Measurements from ENCODE around the gene EXOC3L1.

The EXOC3L1 gene

GRCh38 chr16:67226804-67227566 lies 37.0 kb upstream of the EXOC3L1 start, which contains the start of gene TMEM208:
Gene TMEM208, plus strand, starts transcription at chr16:67227130. Its CDS starts 89 bp downstream, at chr16:67227219.
- ChIA-PET POLR2A (interaction anchor here (0.5 to 10.0 kb wide), 16 partner anchors 9 to 209 kb away, joined by 3 to 109 read pairs (median 5); partner anchors contain the start of genes FHOD1, KCTD19, LRRC36 and SLC9A5), CTCF (interaction anchor here (0.7 to 1.1 kb wide), 10 partner anchors 12 to 239 kb away, joined by 3 to 4 read pairs (median 3); partner anchors contain the start of gene ZDHHC1)
- peaks cover under 1 to 45% of the 10 kb centered on the region in 2 experiments; a peak in 2 of 3 replicates for H3K36me3 ChIP-seq (ENCODE audit: control insufficient read depth in 2 of 2, insufficient read depth in 1 of 2, low read length in 2 of 2)
- H3K4me3 ChIP-seq (ENCODE audit: low read depth, low read length), result peak within 1 kb of the TSS; percentile 93
- no peaks in the 10 kb centered on the region for H3K9me3 ChIP-seq (ENCODE audit: control insufficient read depth, insufficient read depth, low read depth, low read length)
- no peaks in the 10 kb centered on the region for H3K4me1 ChIP-seq (ENCODE audit: control insufficient read depth, insufficient read depth, low read length)
- H3K27ac ChIP-seq (ENCODE audit: extremely low read depth, low read depth, low read length), result no peak within 1 kb of the TSS; the same call in 1 of the 2 replicates
- no peak for TF ChIP-seq ZNF404 (tag by site-specific recombination; IDR thresholded peaks at IDR 0.05)
- TF ChIP-seq ZNF23 (tag by site-specific recombination; IDR thresholded peaks at IDR 0.05; ENCODE audit: borderline replicate concordance), result no peak
- TF ChIP-seq SP3 (tag by site-specific recombination; IDR thresholded peaks at IDR 0.05), result peak; percentile 99
- TF ChIP-seq GLIS1 (tag by site-specific recombination; IDR thresholded peaks at IDR 0.05), result no peak
- TF ChIP-seq ZNF514 (tag by site-specific recombination; IDR thresholded peaks at IDR 0.05), result no peak
- no peak for TF ChIP-seq ZNF174 (tag by site-specific recombination; IDR thresholded peaks at IDR 0.05)
- no peak for TF ChIP-seq ZNF416 (tag by site-specific recombination; IDR thresholded peaks at IDR 0.05)
- TF ChIP-seq KLF8 (tag by site-specific recombination; IDR thresholded peaks at IDR 0.05), result peak; percentile 83
- TF ChIP-seq GLI4 (tag by site-specific recombination; IDR thresholded peaks at IDR 0.05), result no peak
- TF ChIP-seq KLF1 (tag by site-specific recombination; IDR thresholded peaks at IDR 0.05), result peak; percentile 83
- TF ChIP-seq ZSCAN5A (tag by site-specific recombination; IDR thresholded peaks at IDR 0.05), result 0 out of 2 replicates have a peak, but pooled peaks have one; percentile 9
- TF ChIP-seq ZNF132 (tag by site-specific recombination; IDR thresholded peaks at IDR 0.05; ENCODE audit: borderline replicate concordance), result no peak
- 0 out of 2 replicates have a peak, but pooled peaks have one; percentile 38 for TF ChIP-seq ZSCAN18 (tag by site-specific recombination; IDR thresholded peaks at IDR 0.05)
- peak; percentile 100 for TF ChIP-seq ZBTB44 (tag by site-specific recombination; IDR thresholded peaks at IDR 0.05)
- peak; percentile 91; the same call in 1 of the 2 replicates for TF ChIP-seq TRIM28 (IDR thresholded peaks at IDR 0.05; ENCODE audit: borderline replicate concordance, low read length)
- TF ChIP-seq ZNF571 (tag by site-specific recombination; IDR thresholded peaks at IDR 0.05), result no peak
- TF ChIP-seq ZNF704 (tag by site-specific recombination; IDR thresholded peaks at IDR 0.05), result no peak
- peak; percentile 81 for TF ChIP-seq ZNF629 (tag by site-specific recombination; IDR thresholded peaks at IDR 0.05)
- no peak for TF ChIP-seq PRDM1 (tag by site-specific recombination; IDR thresholded peaks at IDR 0.05)
- 0 out of 2 replicates have a peak, but pooled peaks have one; percentile 13 for TF ChIP-seq KLF7 (tag by site-specific recombination; IDR thresholded peaks at IDR 0.05; ENCODE audit: borderline replicate concordance)
- no peak for TF ChIP-seq ZNF121 (tag by site-specific recombination; IDR thresholded peaks at IDR 0.05)
- peak; percentile 40 for TF ChIP-seq PRDM10 (tag by site-specific recombination; IDR thresholded peaks at IDR 0.05)
- peak; percentile 94 for TF ChIP-seq KLF16 (tag by site-specific recombination; IDR thresholded peaks at IDR 0.05)
- TF ChIP-seq ZBTB11 (tag by site-specific recombination; conservative IDR thresholded peaks at IDR 0.05; ENCODE audit: low read depth), result peak; percentile 95
- TF ChIP-seq ZNF660 (tag by site-specific recombination; IDR thresholded peaks at IDR 0.05), result peak; percentile 54

Measured in HEK293 (cell line).